Caco-2 (cell line): ENCODE data around the gene NSMF. TPM values are rescaled to one million over a fixed set of nuclear protein-coding genes. Genes with fewer than 3 reads are reported as not detected.
"Not testable (repeated sequence)": the region's sequence is repeated elsewhere in the genome, so short reads cannot be mapped to it uniquely, and the experiment has no call there.

Source experiments
- BruUV-seq: library from RNA; stranded (reverse); fragments of 400-500 nt; replicated peaks from 2 replicates; lab custom pipeline; 2021; lab: Mats Ljungman, UMichigan
- CTCF ChIA-PET: fragments of 300-600 bp; sonication (Branson Sonifier 250); formaldehyde crosslinking; loops from one replicate; lab custom pipeline; 2022; ENCODE audit warnings: antibody characterized with exemption; lab: Charles Lee
- POLR2A ChIA-PET: fragments of 300-600 bp; sonication (Branson Sonifier 250); formaldehyde crosslinking; loops from one replicate; lab custom pipeline; 2022; ENCODE audit warnings: antibody characterized with exemption; lab: Charles Lee
- DNase-seq, 2 experiments: peaks; one replicate each; pipeline versions ENCODE4 v3.0.0 to v3.0.0-alpha.2; 2020 to 2022
- H3K27me3 ChIP-seq: replicated peaks from 2 replicates; pipeline ENCODE4 v1.6.0; 2011; ENCODE audit warnings: low read length; ENCODE audit not compliant: control insufficient read depth, insufficient read depth
- H3K36me3 ChIP-seq: 2 replicates; pipeline ENCODE4 v1.5.1; 2011; ENCODE audit warnings: low read length; ENCODE audit not compliant: control insufficient read depth, insufficient read depth
- H3K4me1 ChIP-seq: fragments of 250-450 bp; sonication (Bioruptor Pico); 2 replicates; pipeline ENCODE4 v1.5.1; 2020; ENCODE audit warnings: mild to moderate bottlenecking
- H3K4me3 ChIP-seq: 2 replicates; pipeline ENCODE4 v1.5.1; 2011; ENCODE audit warnings: low read depth, mild to moderate bottlenecking, control low read depth, low read length
- H3K9me3 ChIP-seq: fragments of 250-450 bp; sonication (Bioruptor Pico); 2 replicates; pipeline ENCODE4 v1.5.1; 2020; ENCODE audit warnings: mild to moderate bottlenecking, moderate library complexity
- H3K27ac Mint-ChIP-seq: one replicate; pipeline ENCODE4 v1.8.0; 2022; ENCODE audit warnings: mixed read lengths; ENCODE audit not compliant: unreplicated experiment
- H3K27me3 Mint-ChIP-seq: one replicate; pipeline ENCODE4 v1.8.0; 2022; ENCODE audit warnings: mixed read lengths; ENCODE audit not compliant: insufficient read depth, unreplicated experiment
- H3K36me3 Mint-ChIP-seq: one replicate; pipeline ENCODE4 v1.8.0; 2022; ENCODE audit warnings: mild to moderate bottlenecking, mixed read lengths; ENCODE audit not compliant: insufficient read depth, unreplicated experiment
- H3K4me1 Mint-ChIP-seq: one replicate; pipeline ENCODE4 v1.8.0; 2022; ENCODE audit warnings: low read depth, mixed read lengths; ENCODE audit not compliant: unreplicated experiment
- H3K4me3 Mint-ChIP-seq: one replicate; pipeline ENCODE4 v1.8.0; 2022; ENCODE audit warnings: mild to moderate bottlenecking, moderate library complexity, mixed read lengths; ENCODE audit not compliant: unreplicated experiment
- H3K9me3 Mint-ChIP-seq: one replicate; pipeline ENCODE4 v1.8.0; 2022; ENCODE audit warnings: mixed read lengths; ENCODE audit not compliant: unreplicated experiment
- CTCF ChIP-seq, 2 experiments: fragments of 200-600 bp in 1 of 2; IDR thresholded peaks; 1 replicate in 1 of 2; 2 replicates in 1 of 2; pipeline versions ENCODE4 v1.5.1 to v1.8.0; 2011 to 2022; ENCODE audit warnings: antibody characterized with exemption in 1 of 2, control low read depth in 1 of 2, inconsistent platforms in 1 of 2, low read depth in 1 of 2, low read length in 1 of 2, mild to moderate bottlenecking in 1 of 2, moderate library complexity in 1 of 2; ENCODE audit not compliant: insufficient read depth in 1 of 2, severe bottlenecking in 1 of 2, unreplicated experiment in 1 of 2
- intact Hi-C: fragments of 100-400 bp; cut with micrococcal nuclease; formaldehyde crosslinking; loops from one replicate; pipeline ENCODE4 v1.10.0; 2022; ENCODE audit not compliant: unreplicated experiment
- total RNA-seq: library from RNA; stranded (reverse); gene quantifications from 2 replicates; pipeline ENCODE4 v1.2.3, GENCODE V29; 2022

NSMF gene
- total RNA-seq, 1 experiment from 2014 or later: 67.6 TPM

GRCh38 chr9:137470785-137471184 lies 11.7 kb upstream of the NSMF start:
- Histone ChIP-seq H3K4me1 (no peaks in the 10 kb centered on the region), H3K27me3 (no peaks in the 10 kb centered on the region), H3K4me3 (no peak overlapping the region), H3K9me3 (peaks cover 18% of the 10 kb centered on the region), H3K36me3 (no peaks in the 10 kb centered on the region)
- peaks cover 26% of the 10 kb centered on the region for H3K9me3 Mint-ChIP-seq
- H3K4me1 Mint-ChIP-seq: no peaks in the 10 kb centered on the region
- no peaks in the 10 kb centered on the region for H3K36me3 Mint-ChIP-seq
- H3K27ac Mint-ChIP-seq: no peak overlapping the region
- no peak for TF ChIP-seq CTCF (IDR thresholded peaks at IDR 0.05; ENCODE audit: insufficient read depth in 1 of 2, low read depth in 1 of 2, low read length in 1 of 2, severe bottlenecking in 1 of 2, unreplicated experiment in 1 of 2)
- DNase-seq: no peak
- intact Hi-C loops: no loop called here
- POLR2A ChIA-PET: no interaction called here
- no peaks in the 10 kb centered on the region for H3K27me3 Mint-ChIP-seq
- H3K4me3 Mint-ChIP-seq: no peak overlapping the region
- BruUV-seq: no TSS peak
- CTCF ChIA-PET: no interaction called here

GRCh38 chr9:137467896-137468295 lies 8.8 kb upstream of the NSMF start:
- no peaks in the 10 kb centered on the region for H3K4me1 Mint-ChIP-seq
- CTCF ChIA-PET: no interaction called here
- H3K36me3 Mint-ChIP-seq: no peaks in the 10 kb centered on the region
- H3K4me3 ChIP-seq: no peak overlapping the region
- H3K27me3 Mint-ChIP-seq: no peaks in the 10 kb centered on the region
- H3K9me3 ChIP-seq: peaks cover under 1% of the 10 kb centered on the region; the same call in 1 of the 2 replicates
- H3K4me3 Mint-ChIP-seq: no peak overlapping the region
- intact Hi-C loops: no loop called here
- DNase-seq: no peak
- no peaks in the 10 kb centered on the region for H3K4me1 ChIP-seq
- no peaks in the 10 kb centered on the region for H3K27me3 ChIP-seq
- H3K36me3 ChIP-seq: no peaks in the 10 kb centered on the region
- TF ChIP-seq CTCF (IDR thresholded peaks at IDR 0.05; ENCODE audit: insufficient read depth in 1 of 2, low read depth in 1 of 2, low read length in 1 of 2, severe bottlenecking in 1 of 2, unreplicated experiment in 1 of 2): no peak
- POLR2A ChIA-PET: no interaction called here
- no peak overlapping the region for H3K27ac Mint-ChIP-seq
- H3K9me3 Mint-ChIP-seq: peaks cover 3% of the 10 kb centered on the region
- BruUV-seq: no TSS peak

GRCh38 chr9:137467161-137467581 lies 8.0 kb upstream of the NSMF start:
- Mint-ChIP-seq H3K27me3 (no peaks in the 10 kb centered on the region), H3K4me1 (no peaks in the 10 kb centered on the region), H3K4me3 (no peak overlapping the region), H3K27ac (no peak overlapping the region), H3K36me3 (no peaks in the 10 kb centered on the region), H3K9me3 (no peaks in the 10 kb centered on the region)
- H3K4me1 ChIP-seq: no peaks in the 10 kb centered on the region
- H3K27me3 ChIP-seq: no peaks in the 10 kb centered on the region
- no peaks in the 10 kb centered on the region for H3K36me3 ChIP-seq
- no TSS peak for BruUV-seq
- CTCF ChIA-PET: no interaction called here
- no peak for TF ChIP-seq CTCF (IDR thresholded peaks at IDR 0.05; ENCODE audit: insufficient read depth in 1 of 2, low read depth in 1 of 2, low read length in 1 of 2, severe bottlenecking in 1 of 2, unreplicated experiment in 1 of 2)
- no peaks in the 10 kb centered on the region for H3K9me3 ChIP-seq
- DNase-seq: no peak
- no peak overlapping the region for H3K4me3 ChIP-seq
- intact Hi-C loops: no loop called here
- POLR2A ChIA-PET: no interaction called here

- H3K4me3 Mint-ChIP-seq, H3K27me3 Mint-ChIP-seq, POLR2A ChIA-PET, H3K9me3 Mint-ChIP-seq, H3K4me3 ChIP-seq, H3K4me1 ChIP-seq, H3K9me3 ChIP-seq, H3K27me3 ChIP-seq, CTCF ChIA-PET, BruUV-seq, H3K4me1 Mint-ChIP-seq, intact Hi-C loops, H3K36me3 Mint-ChIP-seq, DNase-seq, H3K36me3 ChIP-seq: not testable (repeated sequence)
- peak overlapping the region; percentile 36 for H3K27ac Mint-ChIP-seq
These were observed 7.4 kb upstream of the NSMF start for GRCh38 chr9:137466389-137467085.
